ENCODE measurements around the gene SORT1.
A peak's percentile ranks its signal among the peaks of the same experiment; 100 is the strongest.
"Not testable (repeated sequence)": the region's sequence is repeated elsewhere in the genome, so short reads cannot be mapped to it uniquely, and the experiment has no call there.

SORT1 gene

GRCh38 chr1:109397581-109398342 is at the start of gene SORT1:
Gene SORT1, minus strand, starts transcription at chr1:109397918. Its CDS starts 26 bp downstream, at chr1:109397892.
- peak; percentile 92 for DNase-seq (ENCODE audit: low spot score)

- DNase-seq (ENCODE audit: low spot score): not testable (repeated sequence)
Measured at GRCh38 chr1:109445949-109446695, 48.4 kb upstream of the SORT1 start.

GRCh38 chr1:109444346-109444745 is 46.6 kb upstream of the SORT1 start:
- no peak for DNase-seq (ENCODE audit: low spot score)

GRCh38 chr1:109443476-109443875 is 45.8 kb upstream of the SORT1 start:
- no peak for DNase-seq (ENCODE audit: low spot score)

- DNase-seq (ENCODE audit: low spot score): no peak
Measured at GRCh38 chr1:109441069-109441468, 43.4 kb upstream of the SORT1 start.

GRCh38 chr1:109438798-109439297 is 41.1 kb upstream of the SORT1 start:
- DNase-seq (ENCODE audit: low spot score): no peak

- DNase-seq (ENCODE audit: low spot score): no peak
Measured at GRCh38 chr1:109434484-109434883, 36.8 kb upstream of the SORT1 start.

- DNase-seq (ENCODE audit: low spot score): no peak
Measured at GRCh38 chr1:109433322-109433721, 35.6 kb upstream of the SORT1 start.

GRCh38 chr1:109432336-109432735 is 34.6 kb upstream of the SORT1 start:
- DNase-seq (ENCODE audit: low spot score): no peak

GRCh38 chr1:109427171-109427467 is 29.4 kb upstream of the SORT1 start:
- no peak for DNase-seq (ENCODE audit: low spot score)

- peak; percentile 100 for DNase-seq (ENCODE audit: low spot score)
Measured at GRCh38 chr1:109426281-109427170, 28.8 kb upstream of the SORT1 start, which contains the start of gene PSMA5. Gene PSMA5, minus strand, starts transcription at chr1:109426448. Its CDS starts 118 bp downstream, at chr1:109426330.

- no peak for DNase-seq (ENCODE audit: low spot score)
Measured at GRCh38 chr1:109425391-109426280, 27.9 kb upstream of the SORT1 start.

- no peak for DNase-seq (ENCODE audit: low spot score)
Measured at GRCh38 chr1:109423498-109423897, 25.8 kb upstream of the SORT1 start.

GRCh38 chr1:109412551-109412950 is 14.8 kb upstream of the SORT1 start:
- DNase-seq (ENCODE audit: low spot score): no peak

- DNase-seq (ENCODE audit: low spot score): no peak
Measured at GRCh38 chr1:109404838-109405237, 7.1 kb upstream of the SORT1 start.

GRCh38 chr1:109402025-109402424 is 4.3 kb upstream of the SORT1 start:
- DNase-seq (ENCODE audit: low spot score): no peak

- DNase-seq (ENCODE audit: low spot score): no peak
Measured at GRCh38 chr1:109400035-109400655, 2.4 kb upstream of the SORT1 start.

GRCh38 chr1:109399326-109399957 is 1.7 kb upstream of the SORT1 start:
- peak; percentile 81 for DNase-seq (ENCODE audit: low spot score)

GRCh38 chr1:109398343-109399225 is 866 bp upstream of the SORT1 start:
- DNase-seq (ENCODE audit: low spot score): peak; percentile 25
